SK-N-SH treated with all-trans-retinoic acid at 6 μM for 48 hours (cell line): Measurements from ENCODE around the gene COQ2.

Experiments
- ARNTL ChIP-seq: fragments of 450-650 bp; formaldehyde crosslinking; IDR thresholded peaks from 2 replicates; pipeline ENCODE4 v1.5.0; 2020; ENCODE audit warnings: low read depth, mild to moderate bottlenecking, moderate library complexity, borderline replicate concordance
- CSDC2 ChIP-seq: fragments of 250-450 bp; sonication (Bioruptor Pico); IDR thresholded peaks from 2 replicates; pipeline ENCODE4 v1.5.0; 2020; ENCODE audit warnings: mild to moderate bottlenecking, moderate library complexity
- ISL1 ChIP-seq: fragments of 250-450 bp; sonication (Bioruptor Pico); IDR thresholded peaks from 2 replicates; pipeline ENCODE4 v2.1.2; 2022; ENCODE audit warnings: mild to moderate bottlenecking, moderate library complexity
- SNAI2 ChIP-seq: fragments of 250-450 bp; sonication (Bioruptor Pico); IDR thresholded peaks from 2 replicates; pipeline ENCODE4 v1.5.0; 2020; ENCODE audit warnings: mild to moderate bottlenecking, moderate library complexity
- TOX ChIP-seq: fragments of 250-450 bp; sonication (Bioruptor Pico); IDR thresholded peaks from 2 replicates; pipeline ENCODE4 v1.8.0; 2021; ENCODE audit warnings: mild to moderate bottlenecking, moderate library complexity, borderline replicate concordance
- ZFP30 ChIP-seq: fragments of 450-650 bp; formaldehyde crosslinking; IDR thresholded peaks from 2 replicates; pipeline ENCODE4 v1.5.0; 2022; ENCODE audit warnings: mild to moderate bottlenecking, moderate library complexity
- TF ChIP-seq, protein P1 (sequence below): fragments of 250-450 bp; sonication (Bioruptor Pico); IDR thresholded peaks from 2 replicates; pipeline ENCODE4 v1.8.0; 2020; ENCODE audit warnings: mild to moderate bottlenecking, moderate library complexity, borderline replicate concordance

DNA sequence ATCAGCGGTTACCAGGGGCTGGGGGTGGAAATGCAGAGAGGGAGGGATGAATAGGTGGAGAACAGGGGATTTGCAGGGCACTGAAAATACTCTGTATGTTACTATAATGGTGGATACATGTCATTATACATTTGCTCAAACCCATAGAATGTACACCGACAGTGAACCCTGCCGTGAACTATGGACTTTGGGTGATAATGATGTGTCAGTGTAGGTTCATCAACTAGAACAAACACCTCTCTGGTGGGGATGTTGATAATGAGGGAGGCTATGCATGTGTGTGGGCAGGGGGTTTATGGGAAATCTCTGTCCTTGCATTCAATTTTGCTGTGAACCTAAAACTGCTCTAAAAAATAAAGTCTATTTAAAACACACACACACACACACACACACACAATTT is 38.5 kb upstream of the COQ2 start:
- no peak for TF ChIP-seq ZFP30 (CRISPR knock-in tag)
- no peak for TF ChIP-seq SNAI2 (CRISPR knock-in tag)
- TF ChIP-seq CSDC2: no peak
- TF ChIP-seq ISL1 (CRISPR knock-in tag): no peak
- TF ChIP-seq, protein P1, sequence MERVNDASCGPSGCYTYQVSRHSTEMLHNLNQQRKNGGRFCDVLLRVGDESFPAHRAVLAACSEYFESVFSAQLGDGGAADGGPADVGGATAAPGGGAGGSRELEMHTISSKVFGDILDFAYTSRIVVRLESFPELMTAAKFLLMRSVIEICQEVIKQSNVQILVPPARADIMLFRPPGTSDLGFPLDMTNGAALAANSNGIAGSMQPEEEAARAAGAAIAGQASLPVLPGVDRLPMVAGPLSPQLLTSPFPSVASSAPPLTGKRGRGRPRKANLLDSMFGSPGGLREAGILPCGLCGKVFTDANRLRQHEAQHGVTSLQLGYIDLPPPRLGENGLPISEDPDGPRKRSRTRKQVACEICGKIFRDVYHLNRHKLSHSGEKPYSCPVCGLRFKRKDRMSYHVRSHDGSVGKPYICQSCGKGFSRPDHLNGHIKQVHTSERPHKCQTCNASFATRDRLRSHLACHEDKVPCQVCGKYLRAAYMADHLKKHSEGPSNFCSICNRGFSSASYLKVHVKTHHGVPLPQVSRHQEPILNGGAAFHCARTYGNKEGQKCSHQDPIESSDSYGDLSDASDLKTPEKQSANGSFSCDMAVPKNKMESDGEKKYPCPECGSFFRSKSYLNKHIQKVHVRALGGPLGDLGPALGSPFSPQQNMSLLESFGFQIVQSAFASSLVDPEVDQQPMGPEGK (CRISPR knock-in tag): no peak
- no peak for TF ChIP-seq ARNTL (CRISPR knock-in tag)
- no peak for TF ChIP-seq TOX
